BJ (cell line): ENCODE data around the gene H2BK1. TPM values are rescaled to one million over a fixed set of nuclear protein-coding genes. Genes with fewer than 3 reads are reported as not detected.

Experiments
- CTCF ChIA-PET: fragments of 350-600 bp; formaldehyde crosslinking; extraction: SDS; loops from one replicate; lab custom pipeline; 2021; ENCODE audit warnings: antibody characterized with exemption, inconsistent platforms; lab: Yijun Ruan, JAX
- POLR2A ChIA-PET: fragments of 300-600 bp; sonication (Branson Sonifier 250); formaldehyde crosslinking; extraction: SDS; loops from one replicate; lab custom pipeline; 2021; ENCODE audit warnings: antibody characterized with exemption; lab: Charles Lee
- DNase-seq: peaks from one replicate; pipeline ENCODE4 v3.0.0-alpha.2; 2011; ENCODE audit warnings: low read depth
- H3K27me3 ChIP-seq: 2 replicates; pipeline ENCODE4 v1.6.0; 2011; ENCODE audit warnings: low read length; ENCODE audit not compliant: control insufficient read depth, insufficient read depth
- H3K36me3 ChIP-seq: 2 replicates; pipeline ENCODE4 v1.5.1; 2011; ENCODE audit warnings: low read length; ENCODE audit not compliant: control insufficient read depth, insufficient read depth
- H3K4me3 ChIP-seq: 2 replicates; pipeline ENCODE4 v1.5.1; 2011; ENCODE audit warnings: low read depth, mild to moderate bottlenecking, control low read depth, low read length
- CTCF ChIP-seq: IDR thresholded peaks from 2 replicates; pipeline ENCODE4 v1.5.1; 2011; ENCODE audit warnings: low read depth, mild to moderate bottlenecking, control low read depth, inconsistent platforms, low read length, moderate library complexity; ENCODE audit not compliant: insufficient read depth
- polyA plus RNA-seq: library from polyadenylated mRNA; depleted of rRNA; stranded (reverse); fragments of >200 nt; gene quantifications from 2 replicates; pipeline ENCODE4 v1.2.3, GENCODE V29; 2011

The H2BK1 gene
- polyA plus RNA-seq, 1 experiment = not detected

GRCh38 chr7:151239837-151240459, 29.7 kb upstream of the H2BK1 start:
- ChIA-PET POLR2A (no interaction called here), CTCF (no interaction called here)
- Histone ChIP-seq H3K27me3 (no peaks in the 10 kb centered on the region), H3K4me3 (no peak overlapping the region), H3K36me3 (peaks cover 40% of the 10 kb centered on the region)
- no peak for DNase-seq
- no peak for TF ChIP-seq CTCF

- ChIA-PET CTCF (no interaction called here), POLR2A (no interaction called here)
- Histone ChIP-seq H3K4me3 (no peak overlapping the region), H3K36me3 (peaks cover 41% of the 10 kb centered on the region), H3K27me3 (no peaks in the 10 kb centered on the region)
- TF ChIP-seq CTCF = no peak
- no peak for DNase-seq
These were observed 28.9 kb upstream of the H2BK1 start for GRCh38 chr7:151238924-151239836.

- Histone ChIP-seq H3K27me3 (no peaks in the 10 kb centered on the region), H3K4me3 (no peak overlapping the region), H3K36me3 (peaks cover 41% of the 10 kb centered on the region)
- CTCF ChIA-PET = no interaction called here
- DNase-seq = no peak
- TF ChIP-seq CTCF = no peak
- POLR2A ChIA-PET = no interaction called here
These were observed 28.0 kb upstream of the H2BK1 start for GRCh38 chr7:151238190-151238810.

- TF ChIP-seq CTCF = no peak
- no peak for DNase-seq
- ChIA-PET POLR2A (interaction anchor here (0.9 kb wide), 1 partner anchor 10 kb away, joined by 3 read pairs; the partner anchor contains the start of gene ABCF2), CTCF (interaction anchor here (0.6 to 2.2 kb wide), 3 partner anchors 9 to 329 kb away, joined by 3 to 15 read pairs (median 5); no protein-coding TSS in a partner anchor)
- H3K36me3 ChIP-seq = peaks cover 41% of the 10 kb centered on the region
- no peak overlapping the region for H3K4me3 ChIP-seq
- H3K27me3 ChIP-seq = no peaks in the 10 kb centered on the region
These were observed 27.2 kb upstream of the H2BK1 start for GRCh38 chr7:151237244-151238189.
